Measurements from ENCODE around the gene FUS. TPM values are rescaled to one million over a fixed set of nuclear protein-coding genes. Genes with fewer than 3 reads are reported as not detected.
A peak's percentile ranks its signal among the peaks of the same experiment; 100 is the strongest.

Gene FUS
- total and polyA plus RNA-seq, 2 of the 13 experiments (the other 11 are each of a cell fraction or from before 2014, with no cell fraction given): 68.1 to 168 TPM

DNA sequence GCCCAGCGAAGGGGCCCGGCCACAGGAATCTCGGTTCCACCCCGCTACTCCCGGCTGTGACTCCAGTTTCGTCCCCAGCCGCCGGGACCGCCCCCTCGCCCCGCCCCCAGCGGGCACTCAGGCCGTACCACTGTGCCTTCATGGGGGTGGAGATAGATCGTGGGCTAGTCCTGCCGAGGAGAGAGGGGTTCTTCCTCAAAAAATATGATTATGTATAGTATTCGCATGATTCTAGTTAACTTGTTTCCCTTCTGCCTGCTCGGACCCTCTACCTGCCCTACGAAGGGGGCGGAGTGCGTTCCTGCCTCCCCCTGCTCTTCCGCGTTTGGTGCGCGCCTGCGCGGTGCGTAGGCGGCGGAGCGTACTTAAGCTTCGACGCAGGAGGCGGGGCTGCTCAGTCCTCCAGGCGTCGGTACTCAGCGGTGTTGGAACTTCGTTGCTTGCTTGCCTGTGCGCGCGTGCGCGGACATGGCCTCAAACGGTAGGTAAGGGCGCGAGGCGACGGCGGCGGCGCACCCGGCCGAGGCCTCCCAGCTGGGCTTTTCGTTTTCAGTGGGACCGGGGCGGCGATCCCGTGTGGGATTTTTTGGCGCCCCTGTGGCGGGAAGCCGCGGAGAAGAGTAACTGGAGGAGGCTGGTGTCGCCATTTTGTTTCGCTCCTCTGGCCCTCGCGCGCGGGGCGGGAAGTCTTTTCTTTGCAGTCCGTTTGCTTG is at the start of gene FUS (continued):
- TF ChIP-seq, protein P1, sequence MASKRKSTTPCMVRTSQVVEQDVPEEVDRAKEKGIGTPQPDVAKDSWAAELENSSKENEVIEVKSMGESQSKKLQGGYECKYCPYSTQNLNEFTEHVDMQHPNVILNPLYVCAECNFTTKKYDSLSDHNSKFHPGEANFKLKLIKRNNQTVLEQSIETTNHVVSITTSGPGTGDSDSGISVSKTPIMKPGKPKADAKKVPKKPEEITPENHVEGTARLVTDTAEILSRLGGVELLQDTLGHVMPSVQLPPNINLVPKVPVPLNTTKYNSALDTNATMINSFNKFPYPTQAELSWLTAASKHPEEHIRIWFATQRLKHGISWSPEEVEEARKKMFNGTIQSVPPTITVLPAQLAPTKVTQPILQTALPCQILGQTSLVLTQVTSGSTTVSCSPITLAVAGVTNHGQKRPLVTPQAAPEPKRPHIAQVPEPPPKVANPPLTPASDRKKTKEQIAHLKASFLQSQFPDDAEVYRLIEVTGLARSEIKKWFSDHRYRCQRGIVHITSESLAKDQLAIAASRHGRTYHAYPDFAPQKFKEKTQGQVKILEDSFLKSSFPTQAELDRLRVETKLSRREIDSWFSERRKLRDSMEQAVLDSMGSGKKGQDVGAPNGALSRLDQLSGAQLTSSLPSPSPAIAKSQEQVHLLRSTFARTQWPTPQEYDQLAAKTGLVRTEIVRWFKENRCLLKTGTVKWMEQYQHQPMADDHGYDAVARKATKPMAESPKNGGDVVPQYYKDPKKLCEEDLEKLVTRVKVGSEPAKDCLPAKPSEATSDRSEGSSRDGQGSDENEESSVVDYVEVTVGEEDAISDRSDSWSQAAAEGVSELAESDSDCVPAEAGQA (IDR thresholded peaks at IDR 0.05; ENCODE audit: low read depth): peak; percentile 67
- TF ChIP-seq, protein P1 (CRISPR knock-in tag; IDR thresholded peaks at IDR 0.05; ENCODE audit: borderline replicate concordance): peak; percentile 45
- TF ChIP-seq, protein P2, sequence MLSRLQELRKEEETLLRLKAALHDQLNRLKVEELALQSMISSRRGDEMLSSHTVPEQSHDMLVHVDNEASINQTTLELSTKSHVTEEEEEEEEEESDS (CRISPR knock-in tag; IDR thresholded peaks at IDR 0.05; ENCODE audit: borderline replicate concordance): 0 out of 2 replicates have a peak, but pooled peaks have one; percentile 24
- TF ChIP-seq U2AF2 (IDR thresholded peaks at IDR 0.05; ENCODE audit: low read depth, low read length): 0 out of 2 replicates have a peak, but pooled peaks have one; percentile 72
- peak; percentile 90 for TF ChIP-seq ZSCAN31 (CRISPR knock-in tag; IDR thresholded peaks at IDR 0.05; ENCODE audit: low read depth)
- peak; percentile 87; the same call in 1 of the 2 replicates for TF ChIP-seq RELA (CRISPR knock-in tag; IDR thresholded peaks at IDR 0.05)
- TF ChIP-seq SOX6 (IDR thresholded peaks at IDR 0.05): no peak
- TF ChIP-seq SOX6 (CRISPR knock-in tag; IDR thresholded peaks at IDR 0.05): peak; percentile 44; the same call in 1 of the 2 replicates
- TF ChIP-seq SRSF4 (IDR thresholded peaks at IDR 0.05; ENCODE audit: low read depth, low read length, poor library complexity, severe bottlenecking): peak; percentile 89
- TF ChIP-seq GTF3A (CRISPR knock-in tag; conservative IDR thresholded peaks at IDR 0.05): peak; percentile 82
- TF ChIP-seq, protein P3, sequence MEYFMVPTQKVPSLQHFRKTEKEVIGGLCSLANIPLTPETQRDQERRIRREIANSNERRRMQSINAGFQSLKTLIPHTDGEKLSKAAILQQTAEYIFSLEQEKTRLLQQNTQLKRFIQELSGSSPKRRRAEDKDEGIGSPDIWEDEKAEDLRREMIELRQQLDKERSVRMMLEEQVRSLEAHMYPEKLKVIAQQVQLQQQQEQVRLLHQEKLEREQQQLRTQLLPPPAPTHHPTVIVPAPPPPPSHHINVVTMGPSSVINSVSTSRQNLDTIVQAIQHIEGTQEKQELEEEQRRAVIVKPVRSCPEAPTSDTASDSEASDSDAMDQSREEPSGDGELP (IDR thresholded peaks at IDR 0.05; ENCODE audit: borderline replicate concordance, low read depth): 0 out of 2 replicates have a peak, but pooled peaks have one; percentile 10
- peak; percentile 65; the same call in 1 of the 2 replicates for TF ChIP-seq ZNF34 (CRISPR knock-in tag; IDR thresholded peaks at IDR 0.05; ENCODE audit: borderline replicate concordance)
- TF ChIP-seq, protein P4, sequence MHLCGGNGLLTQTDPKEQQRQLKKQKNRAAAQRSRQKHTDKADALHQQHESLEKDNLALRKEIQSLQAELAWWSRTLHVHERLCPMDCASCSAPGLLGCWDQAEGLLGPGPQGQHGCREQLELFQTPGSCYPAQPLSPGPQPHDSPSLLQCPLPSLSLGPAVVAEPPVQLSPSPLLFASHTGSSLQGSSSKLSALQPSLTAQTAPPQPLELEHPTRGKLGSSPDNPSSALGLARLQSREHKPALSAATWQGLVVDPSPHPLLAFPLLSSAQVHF (CRISPR knock-in tag; IDR thresholded peaks at IDR 0.05): peak; percentile 93
- peak; percentile 89 for TF ChIP-seq SMYD3 (CRISPR knock-in tag; IDR thresholded peaks at IDR 0.05)
- peak; percentile 99 for TF ChIP-seq SAFB2 (CRISPR knock-in tag; IDR thresholded peaks at IDR 0.05; ENCODE audit: borderline replicate concordance, low read depth)
- 0 out of 2 replicates have a peak, but pooled peaks have one; percentile 21 for TF ChIP-seq NFYB (CRISPR knock-in tag; IDR thresholded peaks at IDR 0.05)
- TF ChIP-seq NFIB (CRISPR knock-in tag; IDR thresholded peaks at IDR 0.05; ENCODE audit: borderline replicate concordance): no peak
- no peak for TF ChIP-seq ZNF660 (CRISPR knock-in tag; IDR thresholded peaks at IDR 0.05; ENCODE audit: borderline replicate concordance, low read depth)
- TF ChIP-seq, protein P5, sequence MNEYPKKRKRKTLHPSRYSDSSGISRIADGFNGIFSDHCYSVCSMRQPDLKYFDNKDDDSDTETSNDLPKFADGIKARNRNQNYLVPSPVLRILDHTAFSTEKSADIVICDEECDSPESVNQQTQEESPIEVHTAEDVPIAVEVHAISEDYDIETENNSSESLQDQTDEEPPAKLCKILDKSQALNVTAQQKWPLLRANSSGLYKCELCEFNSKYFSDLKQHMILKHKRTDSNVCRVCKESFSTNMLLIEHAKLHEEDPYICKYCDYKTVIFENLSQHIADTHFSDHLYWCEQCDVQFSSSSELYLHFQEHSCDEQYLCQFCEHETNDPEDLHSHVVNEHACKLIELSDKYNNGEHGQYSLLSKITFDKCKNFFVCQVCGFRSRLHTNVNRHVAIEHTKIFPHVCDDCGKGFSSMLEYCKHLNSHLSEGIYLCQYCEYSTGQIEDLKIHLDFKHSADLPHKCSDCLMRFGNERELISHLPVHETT (CRISPR knock-in tag; conservative IDR thresholded peaks at IDR 0.05): 0 out of 2 replicates have a peak, but pooled peaks have one; percentile 29
- peak; percentile 59; the same call in 1 of the 2 replicates for TF ChIP-seq DNMT3B (CRISPR knock-in tag; conservative IDR thresholded peaks at IDR 0.05)
- peak; percentile 39; the same call in 1 of the 2 replicates for TF ChIP-seq FOXA3 (CRISPR knock-in tag; IDR thresholded peaks at IDR 0.05)

All from HepG2 (cell line).